Stimulated activated memory B cell treated with anti-CD40 and anti-IgM and Interleukin-4, amounts not matched to agents 10 μg/mL and 1 μg/mL and 100 μg/mL, for 72 hours (primary cell): ENCODE data around the gene ASB6.

Source experiments
- ATAC-seq: fragments of 150-1000 bp; cut with Tn5 transposase; 2 replicates; pipeline ENCODE4 v1.10.0; 2021
- H3K27ac Mint-ChIP-seq: one replicate; pipeline ENCODE4 v1.8.0; 2022; ENCODE audit warnings: mild to moderate bottlenecking, mixed read lengths
- H3K27me3 Mint-ChIP-seq: one replicate; pipeline ENCODE4 v1.8.0; 2022; ENCODE audit warnings: mixed read lengths
- H3K36me3 Mint-ChIP-seq: one replicate; pipeline ENCODE4 v1.8.0; 2022; ENCODE audit warnings: mixed read lengths
- H3K4me1 Mint-ChIP-seq: one replicate; pipeline ENCODE4 v1.8.0; 2022; ENCODE audit warnings: mixed read lengths
- H3K4me3 Mint-ChIP-seq: one replicate; pipeline ENCODE4 v1.8.0; 2022; ENCODE audit warnings: mild to moderate bottlenecking, moderate library complexity, mixed read lengths
- H3K9me3 Mint-ChIP-seq: one replicate; pipeline ENCODE4 v1.8.0; 2022; ENCODE audit warnings: mixed read lengths

ASB6 gene

GRCh38 chr9:129613520-129614175 is 28.3 kb downstream of the ASB6 start:
- Mint-ChIP-seq H3K9me3 (peaks cover 2% of the 10 kb centered on the region), H3K27me3 (peaks cover 12% of the 10 kb centered on the region), H3K4me1 (peaks cover 20% of the 10 kb centered on the region), H3K4me3 (no peak overlapping the region), H3K27ac (no peak overlapping the region), H3K36me3 (no peaks in the 10 kb centered on the region)
- ATAC-seq, result no peak

- no peak overlapping the region for H3K27ac Mint-ChIP-seq
- no peaks in the 10 kb centered on the region for H3K36me3 Mint-ChIP-seq
Measured at GRCh38 chr9:129612815-129613519, 29.0 kb downstream of the ASB6 start.

GRCh38 chr9:129612123-129612522 is 29.8 kb downstream of the ASB6 start:
- Mint-ChIP-seq H3K9me3 (no peaks in the 10 kb centered on the region), H3K4me1 (peaks cover 31% of the 10 kb centered on the region), H3K4me3 (no peak overlapping the region), H3K27me3 (peaks cover 8% of the 10 kb centered on the region), H3K36me3 (no peaks in the 10 kb centered on the region), H3K27ac (no peak overlapping the region)
- ATAC-seq, result no peak

More at GRCh38 chr9:129612815-129613519, 29.0 kb downstream of the ASB6 start:
- no peak for ATAC-seq
- Mint-ChIP-seq H3K4me1 (peaks cover 23% of the 10 kb centered on the region), H3K4me3 (no peak overlapping the region), H3K27me3 (peaks cover 8% of the 10 kb centered on the region), H3K9me3 (no peaks in the 10 kb centered on the region)

GRCh38 chr9:129611307-129611800 is 30.6 kb downstream of the ASB6 start:
- ATAC-seq, result no peak
- Mint-ChIP-seq H3K9me3 (no peaks in the 10 kb centered on the region), H3K4me3 (peak overlapping the region; percentile 78), H3K27ac (peak overlapping the region; percentile 76), H3K36me3 (no peaks in the 10 kb centered on the region), H3K4me1 (peaks cover 35% of the 10 kb centered on the region), H3K27me3 (peaks cover 8% of the 10 kb centered on the region)

- Mint-ChIP-seq H3K4me3 (peak overlapping the region; percentile 78), H3K27me3 (peaks cover 8% of the 10 kb centered on the region), H3K36me3 (no peaks in the 10 kb centered on the region), H3K27ac (peak overlapping the region; percentile 76), H3K9me3 (no peaks in the 10 kb centered on the region), H3K4me1 (peaks cover 35% of the 10 kb centered on the region)
- peak; percentile 78 for ATAC-seq
Measured at GRCh38 chr9:129610473-129611306, 31.3 kb downstream of the ASB6 start.

GRCh38 chr9:129610213-129610472 is 31.8 kb downstream of the ASB6 start:
- Mint-ChIP-seq H3K9me3 (no peaks in the 10 kb centered on the region), H3K27ac (peak overlapping the region; percentile 76), H3K4me3 (peak overlapping the region; percentile 78), H3K4me1 (peaks cover 35% of the 10 kb centered on the region), H3K27me3 (peaks cover 8% of the 10 kb centered on the region), H3K36me3 (no peaks in the 10 kb centered on the region)
- ATAC-seq, result peak; percentile 27

GRCh38 chr9:129609486-129610212 is 32.3 kb downstream of the ASB6 start:
- Mint-ChIP-seq H3K36me3 (no peaks in the 10 kb centered on the region), H3K4me1 (peaks cover 38% of the 10 kb centered on the region), H3K27ac (peak overlapping the region; percentile 76), H3K4me3 (peak overlapping the region; percentile 87), H3K27me3 (peaks cover 8% of the 10 kb centered on the region), H3K9me3 (no peaks in the 10 kb centered on the region)
- ATAC-seq, result peak; percentile 50

- Mint-ChIP-seq H3K27me3 (peaks cover 6% of the 10 kb centered on the region), H3K36me3 (no peaks in the 10 kb centered on the region), H3K4me3 (no peak overlapping the region), H3K9me3 (no peaks in the 10 kb centered on the region), H3K27ac (no peak overlapping the region), H3K4me1 (peaks cover 41% of the 10 kb centered on the region)
- ATAC-seq, result no peak
Measured at GRCh38 chr9:129608561-129609481, 33.1 kb downstream of the ASB6 start.

- Mint-ChIP-seq H3K27me3 (peaks cover 12% of the 10 kb centered on the region), H3K4me3 (no peak overlapping the region), H3K9me3 (no peaks in the 10 kb centered on the region), H3K4me1 (peaks cover 53% of the 10 kb centered on the region), H3K36me3 (no peaks in the 10 kb centered on the region), H3K27ac (peak overlapping the region; percentile 40)
- no peak for ATAC-seq
Measured at GRCh38 chr9:129607027-129607387, 34.9 kb downstream of the ASB6 start.

GRCh38 chr9:129606161-129607026 is 35.6 kb downstream of the ASB6 start:
- H3K27ac Mint-ChIP-seq, result peak overlapping the region; percentile 40
- no peaks in the 10 kb centered on the region for H3K9me3 Mint-ChIP-seq
- H3K4me3 Mint-ChIP-seq, result no peak overlapping the region
- ATAC-seq, result no peak
- H3K27me3 Mint-ChIP-seq, result peaks cover 16% of the 10 kb centered on the region
- H3K4me1 Mint-ChIP-seq, result peaks cover 53% of the 10 kb centered on the region
- H3K36me3 Mint-ChIP-seq, result no peaks in the 10 kb centered on the region

- no peak overlapping the region for H3K4me3 Mint-ChIP-seq
- ATAC-seq, result no peak
- peaks cover 29% of the 10 kb centered on the region for H3K27me3 Mint-ChIP-seq
- H3K36me3 Mint-ChIP-seq, result no peaks in the 10 kb centered on the region
- peaks cover 40% of the 10 kb centered on the region for H3K4me1 Mint-ChIP-seq
- H3K9me3 Mint-ChIP-seq, result no peaks in the 10 kb centered on the region
- H3K27ac Mint-ChIP-seq, result no peak overlapping the region
Measured at GRCh38 chr9:129604766-129605163, 37.2 kb downstream of the ASB6 start.

GRCh38 chr9:129604056-129604765 is 37.7 kb downstream of the ASB6 start:
- ATAC-seq, result no peak
- H3K27me3 Mint-ChIP-seq, result peaks cover 29% of the 10 kb centered on the region
- H3K9me3 Mint-ChIP-seq, result no peaks in the 10 kb centered on the region
- no peak overlapping the region for H3K27ac Mint-ChIP-seq
- H3K36me3 Mint-ChIP-seq, result no peaks in the 10 kb centered on the region
- no peak overlapping the region for H3K4me3 Mint-ChIP-seq
- H3K4me1 Mint-ChIP-seq, result peaks cover 37% of the 10 kb centered on the region
